Colonic mucosa (tissue), 4 donors: ENCODE data around the gene CREB3. TPM values are rescaled to one million over a fixed set of nuclear protein-coding genes. Genes with fewer than 3 reads are reported as not detected.

Experiments
- DNase-seq: peaks from one replicate; pipeline ENCODE4 v3.0.0-alpha.2; 2020
- H3K27ac ChIP-seq: fragments of 200-600 bp; one replicate; pipeline ENCODE4 v1.8.0; 2021
- H3K27me3 ChIP-seq: fragments of 200-600 bp; one replicate; pipeline ENCODE4 v1.8.0; 2021
- H3K36me3 ChIP-seq: fragments of 200-600 bp; one replicate; pipeline ENCODE4 v1.8.0; 2021
- H3K4me1 ChIP-seq: fragments of 200-600 bp; one replicate; pipeline ENCODE4 v1.8.0; 2021; ENCODE audit warnings: mild to moderate bottlenecking
- H3K4me3 ChIP-seq: fragments of 200-600 bp; one replicate; pipeline ENCODE4 v1.8.0; 2021
- H3K9ac ChIP-seq, 2 donors: one replicate each; pipeline ENCODE4 v1.7.0; 2013; ENCODE audit warnings: control low read depth in 2 of 2, low read depth in 2 of 2, low read length in 2 of 2
- H3K9me3 ChIP-seq: fragments of 200-600 bp; one replicate; pipeline ENCODE4 v1.8.0; 2021
- intact Hi-C: fragments of 100-400 bp; cut with DNase I; formaldehyde crosslinking; loops from one replicate; pipeline ENCODE4 v1.14.1; 2022
- microRNA-seq: library from miRNA; unstranded; fragments of <30 nt; microRNA quantifications from one replicate; pipeline ENCODE4, GENCODE V29; 2019
- total RNA-seq, 2 donors: library from RNA; stranded (reverse); fragmentation: NEBNext Ultra II Directional in 1 of 2; extraction: Animal tissue kit (Norgen Biotek cat#: 25700) in 1 of 2; gene quantifications; one replicate each; pipeline ENCODE4 v1.2.1, GENCODE V29; 2021
- TF ChIP-seq, protein P1 (sequence below): fragments of 200-600 bp; IDR thresholded peaks from one replicate; pipeline ENCODE4 v1.8.0; 2022; ENCODE audit warnings: antibody characterized with exemption, mild to moderate bottlenecking
- donor health status: healthy.
- donor health status: DM: no; HTN: no; CAD: no.
- donor health status: DM: no; HTN: no; CAD: no.

Gene CREB3
- total RNA-seq, 2 donors from 2014 or later: 47.9 to 50.8 TPM

DNA sequence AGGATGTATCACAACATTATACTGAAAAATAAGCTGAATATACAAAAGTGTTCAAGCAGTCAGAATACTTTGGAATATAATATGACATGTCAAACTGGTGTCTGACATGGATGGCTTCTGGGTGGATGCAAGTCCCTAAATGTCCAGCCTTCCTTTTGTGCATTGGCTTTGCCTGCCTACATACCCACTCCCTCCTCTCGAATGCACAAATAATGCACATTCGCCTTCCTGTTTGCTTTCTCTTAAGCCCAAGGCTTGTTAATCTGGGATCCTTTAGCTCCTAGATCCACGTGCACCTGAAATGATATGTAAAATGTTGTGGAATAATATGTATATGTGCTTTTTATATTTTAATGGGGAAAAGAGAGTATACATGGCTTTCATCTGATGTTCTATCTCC is 46.0 kb downstream of the CREB3 start:
- no peak for DNase-seq
- Histone ChIP-seq H3K9me3 (no peaks in the 10 kb centered on the region), H3K4me3 (no peak overlapping the region), H3K27ac (no peak overlapping the region), H3K9ac (no peak overlapping the region), H3K27me3 (no peaks in the 10 kb centered on the region), H3K4me1 (no peaks in the 10 kb centered on the region), H3K36me3 (no peaks in the 10 kb centered on the region)
- intact Hi-C loops: no loop called here
- TF ChIP-seq, protein P1, sequence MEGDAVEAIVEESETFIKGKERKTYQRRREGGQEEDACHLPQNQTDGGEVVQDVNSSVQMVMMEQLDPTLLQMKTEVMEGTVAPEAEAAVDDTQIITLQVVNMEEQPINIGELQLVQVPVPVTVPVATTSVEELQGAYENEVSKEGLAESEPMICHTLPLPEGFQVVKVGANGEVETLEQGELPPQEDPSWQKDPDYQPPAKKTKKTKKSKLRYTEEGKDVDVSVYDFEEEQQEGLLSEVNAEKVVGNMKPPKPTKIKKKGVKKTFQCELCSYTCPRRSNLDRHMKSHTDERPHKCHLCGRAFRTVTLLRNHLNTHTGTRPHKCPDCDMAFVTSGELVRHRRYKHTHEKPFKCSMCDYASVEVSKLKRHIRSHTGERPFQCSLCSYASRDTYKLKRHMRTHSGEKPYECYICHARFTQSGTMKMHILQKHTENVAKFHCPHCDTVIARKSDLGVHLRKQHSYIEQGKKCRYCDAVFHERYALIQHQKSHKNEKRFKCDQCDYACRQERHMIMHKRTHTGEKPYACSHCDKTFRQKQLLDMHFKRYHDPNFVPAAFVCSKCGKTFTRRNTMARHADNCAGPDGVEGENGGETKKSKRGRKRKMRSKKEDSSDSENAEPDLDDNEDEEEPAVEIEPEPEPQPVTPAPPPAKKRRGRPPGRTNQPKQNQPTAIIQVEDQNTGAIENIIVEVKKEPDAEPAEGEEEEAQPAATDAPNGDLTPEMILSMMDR: no peak

DNA sequence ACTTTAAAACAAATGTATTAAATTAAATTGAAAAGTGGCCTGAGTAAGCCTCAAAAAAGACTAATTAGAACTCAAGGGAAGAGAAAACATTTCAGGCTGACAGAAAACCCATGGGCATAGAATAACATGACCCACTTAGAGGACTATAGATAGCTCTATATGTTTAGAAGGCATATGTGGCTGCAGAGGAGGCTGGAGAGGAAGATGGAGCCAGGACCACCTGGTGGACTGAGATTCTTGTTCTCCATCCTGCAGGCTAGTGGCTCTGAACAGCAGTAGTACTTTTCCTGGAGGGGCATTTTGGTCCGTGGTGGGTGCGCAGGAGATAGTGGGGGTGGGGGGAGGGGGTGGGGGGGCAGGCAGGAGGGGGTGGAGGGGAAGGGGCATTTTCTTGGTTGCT is 48.6 kb downstream of the CREB3 start:
- Histone ChIP-seq H3K27me3 (no peaks in the 10 kb centered on the region), H3K4me1 (no peaks in the 10 kb centered on the region), H3K27ac (no peak overlapping the region), H3K9ac (no peak overlapping the region), H3K36me3 (no peaks in the 10 kb centered on the region), H3K9me3 (no peaks in the 10 kb centered on the region), H3K4me3 (no peak overlapping the region)
- TF ChIP-seq, protein P1: no peak
- DNase-seq: no peak
- intact Hi-C loops: no loop called here

DNA sequence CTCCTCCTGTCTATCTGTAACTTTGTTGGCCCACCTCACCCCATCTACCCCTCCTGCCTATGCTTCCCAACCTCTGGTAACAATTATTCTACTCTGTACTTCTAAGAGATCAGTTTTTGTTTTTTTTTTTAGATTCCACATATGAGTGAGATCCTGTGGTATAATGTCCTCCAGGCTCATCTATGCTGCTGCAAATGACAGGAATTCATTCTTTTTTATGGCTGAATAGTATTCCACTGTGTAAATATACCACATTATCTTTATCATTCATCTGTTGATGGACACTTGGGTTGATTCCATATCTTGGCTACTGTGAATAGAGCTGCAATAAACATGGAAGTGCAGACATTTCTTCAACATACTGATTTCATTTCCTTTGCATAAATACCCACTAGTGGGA is 51.0 kb downstream of the CREB3 start:
- H3K9me3 ChIP-seq: no peaks in the 10 kb centered on the region
- no peaks in the 10 kb centered on the region for H3K4me1 ChIP-seq
- H3K27me3 ChIP-seq: no peaks in the 10 kb centered on the region
- H3K36me3 ChIP-seq: no peaks in the 10 kb centered on the region
- H3K27ac ChIP-seq: no peak overlapping the region
- H3K4me3 ChIP-seq: no peak overlapping the region
- H3K9ac ChIP-seq: no peak overlapping the region
- TF ChIP-seq, protein P1: no peak
- no peak for DNase-seq
- intact Hi-C loops: no loop called here

Small RNA genes within 50 kb of the gene (microRNA-seq; reads per million reads assigned to microRNA genes)
- not detected for gene MIR6852
- gene MIR6853: not detected

Other genes starting within 250 kb of the CREB3 start
- 1 to 10 TPM; 4.7 to 8.6 TPM for gene RUSC2, start 242.6 kb upstream of the CREB3 start, total RNA-seq
- gene TESK1, start 127.4 kb upstream of the CREB3 start, total RNA-seq: 10 to 100 TPM; 34.3 to 41.1 TPM
- gene CD72, start 114.3 kb upstream of the CREB3 start, total RNA-seq: 1 to 10 TPM in 1 of 2 donors, under 1 TPM in 1; 0.69 to 2.7 TPM
- 1 to 10 TPM in 1 of 2 donors, under 1 TPM in 1; 0.67 to 1.0 TPM for gene SIT1, start 81.7 kb upstream of the CREB3 start, total RNA-seq
- gene RMRP, start 74.6 kb upstream of the CREB3 start, total RNA-seq: over 10,000 TPM; 17,917 to 26,785 TPM
- gene CCDC107, start 74.4 kb upstream of the CREB3 start, total RNA-seq: 10 to 100 TPM; 19.4 to 38.3 TPM
- gene ARHGEF39, start 67.5 kb upstream of the CREB3 start, total RNA-seq: 10 to 100 TPM in 1 of 2 donors, 1 to 10 TPM in 1; 7.3 to 34.0 TPM
- 1 to 10 TPM; 1.8 to 5.9 TPM for gene CA9, start 58.7 kb upstream of the CREB3 start, total RNA-seq
- 100 to 1,000 TPM in 1 of 2 donors, 10 to 100 TPM in 1; 29.8 to 321 TPM for gene TPM2, start 42.7 kb upstream of the CREB3 start, total RNA-seq
- 100 to 1,000 TPM; 177 to 196 TPM for gene TLN1, start 471 bp upstream of the CREB3 start, total RNA-seq
- 100 to 1,000 TPM; 127 to 157 TPM for gene GBA2, start 16.6 kb downstream of the CREB3 start, total RNA-seq
- 10 to 100 TPM; 52.0 to 53.9 TPM for gene RGP1, start 16.6 kb downstream of the CREB3 start, total RNA-seq
- 1 to 10 TPM in 1 of 2 donors, not detected in 1; 2.1 TPM for gene MSMP, start 21.6 kb downstream of the CREB3 start, total RNA-seq
- 1 to 10 TPM; 7.0 to 9.7 TPM for gene NPR2, start 58.9 kb downstream of the CREB3 start, total RNA-seq
- gene SPAG8, start 79.6 kb downstream of the CREB3 start, total RNA-seq: under 1 TPM; 0.58 to 0.82 TPM
- gene HINT2, start 82.4 kb downstream of the CREB3 start, total RNA-seq: 10 to 100 TPM; 49.5 to 64.5 TPM
- under 1 TPM in 1 of 2 donors, not detected in 1; 0.05 TPM for gene FAM221B, start 96.1 kb downstream of the CREB3 start, total RNA-seq
- 10 to 100 TPM; 15.1 to 17.6 TPM for gene TMEM8B, start 96.6 kb downstream of the CREB3 start, total RNA-seq
- not detected for gene OR13J1, start 137.7 kb downstream of the CREB3 start, total RNA-seq
- 10 to 100 TPM; 43.1 to 65.0 TPM for gene HRCT1, start 173.5 kb downstream of the CREB3 start, total RNA-seq
- 1 to 10 TPM; 1.1 to 2.6 TPM for gene SPAAR, start 176.8 kb downstream of the CREB3 start, total RNA-seq
- gene OR2S2, start 225.5 kb downstream of the CREB3 start, total RNA-seq: not detected